Nephron (organoid): ENCODE data around the gene VRK3.
"Not testable (repeated sequence)": the region's sequence is repeated elsewhere in the genome, so short reads cannot be mapped to it uniquely, and the experiment has no call there.

Source experiments
- H3K27ac Mint-ChIP-seq, 3 experiments: 2 replicates each; pipeline ENCODE4 v1.8.0; 2020; ENCODE audit warnings: mixed read lengths in 3 of 3, mild to moderate bottlenecking in 2 of 3, moderate library complexity in 1 of 3
- H3K27me3 Mint-ChIP-seq: 2 replicates; pipeline ENCODE4 v1.8.0; 2021; ENCODE audit warnings: low read depth, mild to moderate bottlenecking, moderate library complexity, mixed read lengths
- H3K36me3 Mint-ChIP-seq: 2 replicates; pipeline ENCODE4 v1.8.0; 2020; ENCODE audit warnings: low read depth, mixed read lengths
- H3K4me1 Mint-ChIP-seq: 2 replicates; pipeline ENCODE4 v1.8.0; 2020; ENCODE audit warnings: mixed read lengths
- H3K4me3 Mint-ChIP-seq, 3 experiments: 2 replicates each; pipeline ENCODE4 v1.8.0; 2020; ENCODE audit warnings: mild to moderate bottlenecking in 3 of 3, mixed read lengths in 3 of 3, moderate library complexity in 2 of 3
- H3K9me3 Mint-ChIP-seq: 2 replicates; pipeline ENCODE4 v1.8.0; 2020; ENCODE audit warnings: mixed read lengths
- CTCF ChIP-seq, 3 experiments: fragments of 200-600 bp; sonication (generic); IDR thresholded peaks; one replicate each; pipeline ENCODE4 v1.5.0; 2021; ENCODE audit warnings: antibody characterized with exemption in 3 of 3; ENCODE audit not compliant: unreplicated experiment in 3 of 3

Gene VRK3

GRCh38 chr19:49950956-49951526 lies 74.1 kb downstream of the VRK3 start:
- no peaks in the 10 kb centered on the region for H3K27me3 Mint-ChIP-seq
- no peaks in the 10 kb centered on the region for H3K36me3 Mint-ChIP-seq
- H3K27ac Mint-ChIP-seq, result peak overlapping the region; percentile 79 to 91 (median 89)
- no peak for TF ChIP-seq CTCF (IDR thresholded peaks at IDR 0.05; ENCODE audit: unreplicated experiment in 3 of 3)
- H3K4me3 Mint-ChIP-seq, result peak overlapping the region in 1 of 3 experiments; percentile 30
- H3K9me3 Mint-ChIP-seq, result no peaks in the 10 kb centered on the region
- peaks cover 58% of the 10 kb centered on the region for H3K4me1 Mint-ChIP-seq

- H3K4me1 Mint-ChIP-seq, result peaks cover 53% of the 10 kb centered on the region
- no peak for TF ChIP-seq CTCF (IDR thresholded peaks at IDR 0.05; ENCODE audit: unreplicated experiment in 3 of 3)
- peak overlapping the region; percentile 32 to 85 (median 79) for H3K27ac Mint-ChIP-seq
- H3K9me3 Mint-ChIP-seq, result no peaks in the 10 kb centered on the region
- H3K36me3 Mint-ChIP-seq, result no peaks in the 10 kb centered on the region
- no peaks in the 10 kb centered on the region for H3K27me3 Mint-ChIP-seq
- H3K4me3 Mint-ChIP-seq, result peak overlapping the region in 1 of 3 experiments; percentile 3
These were observed 74.6 kb downstream of the VRK3 start for GRCh38 chr19:49950590-49950948.

GRCh38 chr19:49949742-49950589 lies 75.2 kb downstream of the VRK3 start:
- TF ChIP-seq CTCF (IDR thresholded peaks at IDR 0.05; ENCODE audit: unreplicated experiment in 3 of 3), result no peak
- H3K4me1 Mint-ChIP-seq, result peaks cover 47% of the 10 kb centered on the region
- H3K36me3 Mint-ChIP-seq, result no peaks in the 10 kb centered on the region
- peak overlapping the region; percentile 32 to 85 (median 79) for H3K27ac Mint-ChIP-seq
- peaks cover 2% of the 10 kb centered on the region for H3K9me3 Mint-ChIP-seq
- no peaks in the 10 kb centered on the region for H3K27me3 Mint-ChIP-seq
- H3K4me3 Mint-ChIP-seq, result peak overlapping the region in 1 of 3 experiments; percentile 3

- no peak overlapping the region for H3K4me3 Mint-ChIP-seq
- no peak for TF ChIP-seq CTCF (IDR thresholded peaks at IDR 0.05; ENCODE audit: unreplicated experiment in 3 of 3)
- H3K36me3 Mint-ChIP-seq, result no peaks in the 10 kb centered on the region
- peaks cover 16% of the 10 kb centered on the region for H3K4me1 Mint-ChIP-seq
- peaks cover 2% of the 10 kb centered on the region for H3K9me3 Mint-ChIP-seq
- H3K27ac Mint-ChIP-seq, result no peak overlapping the region
- no peaks in the 10 kb centered on the region for H3K27me3 Mint-ChIP-seq
These were observed 78.8 kb downstream of the VRK3 start for GRCh38 chr19:49946415-49946814.

- not testable (repeated sequence) for H3K4me1 Mint-ChIP-seq, H3K27ac Mint-ChIP-seq, H3K9me3 Mint-ChIP-seq, H3K27me3 Mint-ChIP-seq, H3K36me3 Mint-ChIP-seq, H3K4me3 Mint-ChIP-seq
These were observed 80.6 kb downstream of the VRK3 start for GRCh38 chr19:49944567-49944966.

- peak overlapping the region in 1 of 3 experiments; percentile 21 for H3K27ac Mint-ChIP-seq
- H3K9me3 Mint-ChIP-seq, result peaks cover 2% of the 10 kb centered on the region
- H3K27me3 Mint-ChIP-seq, result no peaks in the 10 kb centered on the region
- H3K4me1 Mint-ChIP-seq, result no peaks in the 10 kb centered on the region
- no peaks in the 10 kb centered on the region for H3K36me3 Mint-ChIP-seq
- no peak overlapping the region for H3K4me3 Mint-ChIP-seq
- TF ChIP-seq CTCF (IDR thresholded peaks at IDR 0.05; ENCODE audit: unreplicated experiment in 3 of 3), result no peak
These were observed 84.7 kb downstream of the VRK3 start for GRCh38 chr19:49940482-49940791.
